Kidney (tissue), 14 donors: ENCODE data around the gene STMP1. TPM values are rescaled to one million over a fixed set of nuclear protein-coding genes. Genes with fewer than 3 reads are reported as not detected.

Experiments used
- DNase-seq, 5 donors: peaks; one replicate each; pipeline ENCODE4 v3.0.0-alpha.2; 2013 to 2020
- FAIRE-seq: peaks from 2 replicates; lab custom pipeline; 2012; peaks lifted over from hg19 to GRCh38; lab: Jason Lieb, UNC
- H3K27ac ChIP-seq, 2 donors: one replicate each; pipeline ENCODE4 v1.7.0; 2013; ENCODE audit warnings: low read depth in 2 of 2, low read length in 2 of 2, inconsistent platforms in 1 of 2
- H3K27me3 ChIP-seq: one replicate; pipeline ENCODE4 v1.7.1; 2013; ENCODE audit warnings: low read length, inconsistent platforms; ENCODE audit not compliant: control insufficient read depth, insufficient read depth
- H3K36me3 ChIP-seq, 3 donors: one replicate each; pipeline versions ENCODE4 v1.7.0 to v1.7.1; 2013; ENCODE audit warnings: low read length in 3 of 3, control low read depth in 1 of 3, inconsistent platforms in 1 of 3; ENCODE audit not compliant: insufficient read depth in 3 of 3, control insufficient read depth in 2 of 3
- H3K4me1 ChIP-seq, 3 donors: one replicate each; pipeline versions ENCODE4 v1.7.0 to v1.7.1; 2013; ENCODE audit warnings: low read length in 3 of 3, inconsistent platforms in 1 of 3, low read depth in 1 of 3; ENCODE audit not compliant: control insufficient read depth in 2 of 3, insufficient read depth in 2 of 3
- H3K4me3 ChIP-seq, 3 donors: one replicate each; pipeline versions ENCODE4 v1.7.0 to v1.8.1; 2013; ENCODE audit warnings: low read length in 3 of 3, control low read depth in 1 of 3, inconsistent platforms in 1 of 3
- H3K9ac ChIP-seq, 3 donors: one replicate each; pipeline versions ENCODE4 v1.7.0 to v1.7.1; 2013; ENCODE audit warnings: low read length in 3 of 3, control low read depth in 1 of 3, inconsistent platforms in 1 of 3
- H3K9me3 ChIP-seq, 3 donors: one replicate each; pipeline versions ENCODE4 v1.7.0 to v1.7.1; 2013; ENCODE audit warnings: low read length in 3 of 3, control low read depth in 1 of 3, inconsistent platforms in 1 of 3; ENCODE audit not compliant: control insufficient read depth in 2 of 3, insufficient read depth in 1 of 3
- CTCF ChIP-seq: IDR thresholded peaks from 3 replicates; pipeline ENCODE4 v1.5.1; 2012; ENCODE audit warnings: mild to moderate bottlenecking, moderate library complexity, borderline replicate concordance; ENCODE audit not compliant: insufficient read depth; ENCODE audit errors: extremely low read depth
- intact Hi-C: fragments of 100-400 bp; cut with DNase I; formaldehyde crosslinking; loops from one replicate; pipeline ENCODE4 v1.11.1; 2022
- polyA plus RNA-seq: library from polyadenylated mRNA; stranded (reverse); fragments of 350-450 nt; fragmentation: Illumina TruSeq; extraction: RNeasy Lipid Tissue Mini Kit (QIAGEN cat#74804); gene quantifications from one replicate; pipeline ENCODE4 v1.2.3, GENCODE V29; 2014; ENCODE audit warnings: low read depth, low replicate concordance; ENCODE audit not compliant: insufficient read depth
- total RNA-seq: library from RNA; stranded (reverse); fragmentation: NEBNext Ultra II Directional; extraction: Animal tissue kit (Norgen Biotek cat#: 25700); gene quantifications from one replicate; pipeline ENCODE4 v1.2.1, GENCODE V29; 2021
- donor health status: control.
- donor health status: control.
- donor health status: control.
- donor health status: control.
- donor health status: control.
- donor health status: DM: yes; HTN: yes; CAD: no.
- donor health status: Normal renal cell carcinoma (clear cell type).

STMP1 gene
- total and polyA plus RNA-seq, 2 donors from 2014 or later: 35.8 to 40.8 TPM

GRCh38 chr7:135704074-135704473 is 41.8 kb downstream of the STMP1 start:
- Histone ChIP-seq H3K4me3 (no peak overlapping the region), H3K9ac (no peak overlapping the region), H3K9me3 (no peaks in the 10 kb centered on the region), H3K36me3 (no peaks in the 10 kb centered on the region), H3K4me1 (no peaks in the 10 kb centered on the region), H3K27me3 (no peaks in the 10 kb centered on the region), H3K27ac (no peak overlapping the region)
- intact Hi-C loops: no loop called here
- no peak for TF ChIP-seq CTCF
- FAIRE-seq (no peak), DNase-seq (no peak)

DNA sequence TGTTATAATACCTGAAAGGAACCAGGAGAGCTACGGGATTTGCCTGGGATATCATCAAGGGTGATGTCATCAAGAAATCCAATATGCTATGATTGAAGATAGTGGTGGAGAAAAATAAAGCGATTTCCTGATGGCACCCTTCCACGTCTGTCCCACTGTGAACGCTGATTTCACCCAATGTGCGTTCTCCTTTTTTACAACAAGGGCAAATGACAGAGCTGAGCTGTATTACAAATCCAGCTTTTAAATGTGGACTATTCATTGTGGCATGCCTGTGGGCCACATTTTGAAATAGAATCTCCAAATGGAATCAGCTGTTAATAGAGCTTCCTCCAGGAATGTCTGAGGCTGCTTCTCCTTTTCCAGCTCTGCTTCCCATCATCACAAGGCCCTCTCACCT is 42.4 kb downstream of the STMP1 start:
- intact Hi-C loops: no loop called here
- DNase-seq: no peak
- Histone ChIP-seq H3K4me3 (no peak overlapping the region), H3K4me1 (no peaks in the 10 kb centered on the region), H3K27ac (no peak overlapping the region), H3K36me3 (no peaks in the 10 kb centered on the region), H3K9ac (no peak overlapping the region), H3K9me3 (no peaks in the 10 kb centered on the region), H3K27me3 (no peaks in the 10 kb centered on the region)
- TF ChIP-seq CTCF: no peak
- FAIRE-seq: no peak

GRCh38 chr7:135706038-135706742 is 43.9 kb downstream of the STMP1 start:
- no peaks in the 10 kb centered on the region for H3K9me3 ChIP-seq
- no peak overlapping the region for H3K4me3 ChIP-seq
- H3K27me3 ChIP-seq: no peaks in the 10 kb centered on the region
- DNase-seq (no peak), FAIRE-seq (no peak)
- no peak overlapping the region for H3K9ac ChIP-seq
- no peak overlapping the region for H3K27ac ChIP-seq
- intact Hi-C loops: no loop called here
- no peaks in the 10 kb centered on the region for H3K36me3 ChIP-seq
- no peak for TF ChIP-seq CTCF
- H3K4me1 ChIP-seq: peaks cover 0 to 3% (median 0%) of the 10 kb centered on the region in 3 donors
